Measurements from ENCODE around the gene BBLN.
"Not testable (repeated sequence)": the region's sequence is repeated elsewhere in the genome, so short reads cannot be mapped to it uniquely, and the experiment has no call there.

BBLN gene

GRCh38 chr9:128124873-128125579, 35.0 kb upstream of the BBLN start:
- DNase-seq, result peak; percentile 75

- no peak for DNase-seq
Measured at GRCh38 chr9:128125580-128126354, 34.3 kb upstream of the BBLN start.

GRCh38 chr9:128127568-128127989, 32.5 kb upstream of the BBLN start, which contains the start of gene PTGES2:
TSS of gene PTGES2 (minus strand) at chr9:128127729. CDS start at chr9:128127717, 12 bp downstream.
- peak; percentile 90 for DNase-seq

- peak; percentile 95 for DNase-seq
Measured at GRCh38 chr9:128127990-128128835, 31.9 kb upstream of the BBLN start.

- no peak for DNase-seq
Measured at GRCh38 chr9:128128836-128129590, 31.1 kb upstream of the BBLN start.

- not testable (repeated sequence) for DNase-seq
Measured at GRCh38 chr9:128129976-128130590, 30.0 kb upstream of the BBLN start.

GRCh38 chr9:128130651-128131050, 29.4 kb upstream of the BBLN start:
- not testable (repeated sequence) for DNase-seq

- not testable (repeated sequence) for DNase-seq
Measured at GRCh38 chr9:128131346-128131745, 28.7 kb upstream of the BBLN start.

GRCh38 chr9:128132139-128132538, 27.9 kb upstream of the BBLN start:
- not testable (repeated sequence) for DNase-seq

- DNase-seq, result not testable (repeated sequence)
Measured at GRCh38 chr9:128135561-128135960, 24.5 kb upstream of the BBLN start.

- DNase-seq, result no peak
Measured at GRCh38 chr9:128136816-128137793, 23.0 kb upstream of the BBLN start.

GRCh38 chr9:128138001-128138400, 22.1 kb upstream of the BBLN start:
- no peak for DNase-seq

GRCh38 chr9:128139621-128140020, 20.4 kb upstream of the BBLN start:
- DNase-seq, result no peak

- DNase-seq, result no peak
Measured at GRCh38 chr9:128141604-128142003, 18.5 kb upstream of the BBLN start.

- DNase-seq, result peak; percentile 53
Measured at GRCh38 chr9:128142061-128142460, 18.0 kb upstream of the BBLN start.

- no peak for DNase-seq
Measured at GRCh38 chr9:128142596-128142995, 17.5 kb upstream of the BBLN start.

- DNase-seq, result peak; percentile 46
Measured at GRCh38 chr9:128143525-128144238, 16.4 kb upstream of the BBLN start.

- no peak for DNase-seq
Measured at GRCh38 chr9:128144239-128145181, 15.6 kb upstream of the BBLN start.

- DNase-seq, result no peak
Measured at GRCh38 chr9:128145536-128145935, 14.5 kb upstream of the BBLN start.

All from hematopoietic multipotent progenitor cell treated with erythropoietin and hydrocortisone succinate and interleukin-3 and kit ligand, for 6 days (in vitro differentiated cells).